Measurements from ENCODE around the gene CYP24A1. TPM values are rescaled to one million over a fixed set of nuclear protein-coding genes. Genes with fewer than 3 reads are reported as not detected.

Gene CYP24A1
- total RNA-seq, 2 donors from 2014 or later, result not detected

GRCh38 chr20:54166987-54167662, 6.7 kb downstream of the CYP24A1 start:
- no peak for ATAC-seq
- H3K36me3 Mint-ChIP-seq, result no peaks in the 10 kb centered on the region

GRCh38 chr20:54165803-54166202, 8.0 kb downstream of the CYP24A1 start:
- no peaks in the 10 kb centered on the region for H3K36me3 Mint-ChIP-seq
- no peak overlapping the region for H3K27ac Mint-ChIP-seq
- H3K9me3 Mint-ChIP-seq, result no peaks in the 10 kb centered on the region
- ATAC-seq, result no peak
- no peak for DNase-seq (ENCODE audit: low spot score in 2 of 2)

More at GRCh38 chr20:54166987-54167662, 6.7 kb downstream of the CYP24A1 start:
- H3K27ac Mint-ChIP-seq, result no peak overlapping the region
- DNase-seq (ENCODE audit: low spot score in 2 of 2), result no peak
- no peaks in the 10 kb centered on the region for H3K9me3 Mint-ChIP-seq

GRCh38 chr20:54165014-54165413, 8.8 kb downstream of the CYP24A1 start:
- Mint-ChIP-seq H3K27ac (no peak overlapping the region), H3K9me3 (no peaks in the 10 kb centered on the region), H3K36me3 (no peaks in the 10 kb centered on the region)
- DNase-seq (ENCODE audit: low spot score in 2 of 2) (no peak), ATAC-seq (no peak)

- ATAC-seq, result no peak
- H3K36me3 Mint-ChIP-seq, result no peaks in the 10 kb centered on the region
- no peak for DNase-seq (ENCODE audit: low spot score in 2 of 2)
- no peak overlapping the region for H3K27ac Mint-ChIP-seq
- H3K9me3 Mint-ChIP-seq, result no peaks in the 10 kb centered on the region
These were observed 10.4 kb downstream of the CYP24A1 start for GRCh38 chr20:54163402-54163801.

- DNase-seq (ENCODE audit: low spot score in 2 of 2) (no peak), ATAC-seq (no peak)
- Mint-ChIP-seq H3K36me3 (no peaks in the 10 kb centered on the region), H3K27ac (no peak overlapping the region), H3K9me3 (no peaks in the 10 kb centered on the region)
These were observed 11.3 kb downstream of the CYP24A1 start for GRCh38 chr20:54162378-54163009.

GRCh38 chr20:54161821-54162149, 12.0 kb downstream of the CYP24A1 start:
- H3K27ac Mint-ChIP-seq, result no peak overlapping the region
- H3K9me3 Mint-ChIP-seq, result no peaks in the 10 kb centered on the region
- ATAC-seq (no peak), DNase-seq (ENCODE audit: low spot score in 2 of 2) (no peak)
- no peaks in the 10 kb centered on the region for H3K36me3 Mint-ChIP-seq

GRCh38 chr20:54161008-54161820, 12.6 kb downstream of the CYP24A1 start:
- no peak for ATAC-seq
- DNase-seq (ENCODE audit: low spot score in 2 of 2), result no peak
- Mint-ChIP-seq H3K27ac (no peak overlapping the region), H3K9me3 (no peaks in the 10 kb centered on the region), H3K36me3 (no peaks in the 10 kb centered on the region)

GRCh38 chr20:54160065-54161007, 13.4 kb downstream of the CYP24A1 start:
- no peak overlapping the region for H3K27ac Mint-ChIP-seq
- ATAC-seq, result no peak
- no peaks in the 10 kb centered on the region for H3K36me3 Mint-ChIP-seq
- no peak for DNase-seq (ENCODE audit: low spot score in 2 of 2)
- no peaks in the 10 kb centered on the region for H3K9me3 Mint-ChIP-seq

- DNase-seq (ENCODE audit: low spot score in 2 of 2), result no peak
- no peaks in the 10 kb centered on the region for H3K9me3 Mint-ChIP-seq
- no peak for ATAC-seq
- H3K27ac Mint-ChIP-seq, result no peak overlapping the region
- no peaks in the 10 kb centered on the region for H3K36me3 Mint-ChIP-seq
These were observed 14.8 kb downstream of the CYP24A1 start for GRCh38 chr20:54158856-54159418.

- H3K27ac Mint-ChIP-seq, result no peak overlapping the region
- no peaks in the 10 kb centered on the region for H3K36me3 Mint-ChIP-seq
- no peak for DNase-seq (ENCODE audit: low spot score in 2 of 2)
- H3K9me3 Mint-ChIP-seq, result no peaks in the 10 kb centered on the region
- ATAC-seq, result no peak
These were observed 15.6 kb downstream of the CYP24A1 start for GRCh38 chr20:54158226-54158625.

GRCh38 chr20:54156981-54157835, 16.6 kb downstream of the CYP24A1 start:
- H3K27ac Mint-ChIP-seq, result no peak overlapping the region
- ATAC-seq, result no peak

GRCh38 chr20:54156522-54156921, 17.3 kb downstream of the CYP24A1 start:
- Mint-ChIP-seq H3K27ac (no peak overlapping the region), H3K9me3 (no peaks in the 10 kb centered on the region), H3K36me3 (no peaks in the 10 kb centered on the region)
- ATAC-seq (no peak), DNase-seq (ENCODE audit: low spot score in 2 of 2) (no peak)

More at GRCh38 chr20:54156981-54157835, 16.6 kb downstream of the CYP24A1 start:
- Mint-ChIP-seq H3K36me3 (no peaks in the 10 kb centered on the region), H3K9me3 (no peaks in the 10 kb centered on the region)
- DNase-seq (ENCODE audit: low spot score in 2 of 2), result no peak

- no peak for DNase-seq (ENCODE audit: low spot score in 2 of 2)
- no peak for ATAC-seq
- Mint-ChIP-seq H3K27ac (no peak overlapping the region), H3K9me3 (no peaks in the 10 kb centered on the region), H3K36me3 (no peaks in the 10 kb centered on the region)
These were observed 18.0 kb downstream of the CYP24A1 start for GRCh38 chr20:54155736-54156317.

- no peak overlapping the region for H3K27ac Mint-ChIP-seq
- no peaks in the 10 kb centered on the region for H3K9me3 Mint-ChIP-seq
- ATAC-seq, result no peak
- H3K36me3 Mint-ChIP-seq, result no peaks in the 10 kb centered on the region
- no peak for DNase-seq (ENCODE audit: low spot score in 2 of 2)
These were observed 19.3 kb downstream of the CYP24A1 start for GRCh38 chr20:54154439-54154838.

- Mint-ChIP-seq H3K36me3 (no peaks in the 10 kb centered on the region), H3K27ac (no peak overlapping the region), H3K9me3 (no peaks in the 10 kb centered on the region)
- no peak for DNase-seq (ENCODE audit: low spot score in 2 of 2)
- no peak for ATAC-seq
These were observed 19.9 kb downstream of the CYP24A1 start for GRCh38 chr20:54153847-54154246.
